ENCODE data around the gene CIITA.

- TF ChIP-seq POLR2A (IDR thresholded peaks at IDR 0.05) (no peak), CTCF (IDR thresholded peaks at IDR 0.05) (no peak), EP300 (IDR thresholded peaks at IDR 0.05) (no peak)
Measured at GRCh38 chr16:10870137-10870776, 6.7 kb upstream of the CIITA start.

All from stomach (tissue), 4 donors.